Skeletal muscle cell (primary cell): ENCODE measurements around the gene GARNL3.

ENCODE experiments used
- DNase-seq: peaks from one replicate; pipeline ENCODE4 v3.0.0-alpha.2; 2010; ENCODE audit warnings: low read depth
- H3K4me3 ChIP-seq: 2 replicates; pipeline ENCODE4 v1.5.1; 2011; ENCODE audit warnings: low read depth, mild to moderate bottlenecking, control low read depth, low read length, moderate library complexity

Gene GARNL3

GRCh38 chr9:127264462-127265219, at the start of gene GARNL3:
GARNL3 (plus strand) TSS chr9:127264774; CDS start chr9:127264878, 104 bp downstream.
- no peak for DNase-seq

GRCh38 chr9:127215268-127216209, 49.0 kb upstream of the GARNL3 start:
- DNase-seq, result no peak
- no peak overlapping the region for H3K4me3 ChIP-seq

More at GRCh38 chr9:127264462-127265219, at the start of gene GARNL3:
- no peak within 1 kb of the TSS for H3K4me3 ChIP-seq

- H3K4me3 ChIP-seq, result no peak overlapping the region
- DNase-seq, result no peak
These were observed 48.2 kb upstream of the GARNL3 start for GRCh38 chr9:127216210-127216887.

GRCh38 chr9:127216888-127217217, 47.7 kb upstream of the GARNL3 start:
- no peak for DNase-seq

GRCh38 chr9:127218818-127219217, 45.8 kb upstream of the GARNL3 start:
- no peak for DNase-seq
- H3K4me3 ChIP-seq, result no peak overlapping the region

More at GRCh38 chr9:127216888-127217217, 47.7 kb upstream of the GARNL3 start:
- H3K4me3 ChIP-seq, result no peak overlapping the region

GRCh38 chr9:127219520-127219919, 45.1 kb upstream of the GARNL3 start:
- no peak overlapping the region for H3K4me3 ChIP-seq
- DNase-seq, result no peak

GRCh38 chr9:127221695-127222094, 42.9 kb upstream of the GARNL3 start:
- H3K4me3 ChIP-seq, result no peak overlapping the region
- DNase-seq, result no peak

GRCh38 chr9:127222388-127223095, 42.0 kb upstream of the GARNL3 start:
- no peak overlapping the region for H3K4me3 ChIP-seq
- DNase-seq, result no peak

GRCh38 chr9:127223266-127223665, 41.3 kb upstream of the GARNL3 start:
- no peak for DNase-seq
- H3K4me3 ChIP-seq, result no peak overlapping the region

GRCh38 chr9:127223810-127224177, 40.8 kb upstream of the GARNL3 start:
- H3K4me3 ChIP-seq, result peak overlapping the region; percentile 57

GRCh38 chr9:127224178-127224882, 40.2 kb upstream of the GARNL3 start:
- DNase-seq, result peak; percentile 12
- H3K4me3 ChIP-seq, result peak overlapping the region; percentile 57

More at GRCh38 chr9:127223810-127224177, 40.8 kb upstream of the GARNL3 start:
- DNase-seq, result no peak

- DNase-seq, result peak; percentile 47
- peak overlapping the region; percentile 57 for H3K4me3 ChIP-seq
These were observed 39.5 kb upstream of the GARNL3 start for GRCh38 chr9:127224883-127225739.

GRCh38 chr9:127225801-127226625, 38.6 kb upstream of the GARNL3 start:
- no peak for DNase-seq
- peak overlapping the region; percentile 57 for H3K4me3 ChIP-seq

GRCh38 chr9:127229691-127230417, 34.7 kb upstream of the GARNL3 start:
- no peak for DNase-seq
- no peak overlapping the region for H3K4me3 ChIP-seq

- DNase-seq, result no peak
- no peak overlapping the region for H3K4me3 ChIP-seq
These were observed 32.9 kb upstream of the GARNL3 start for GRCh38 chr9:127231666-127232065.

- no peak for DNase-seq
- H3K4me3 ChIP-seq, result no peak overlapping the region
These were observed 31.6 kb upstream of the GARNL3 start for GRCh38 chr9:127232833-127233549.
